Measurements from ENCODE around the gene CRYGB.
"Not testable (repeated sequence)": the region's sequence is repeated elsewhere in the genome, so short reads cannot be mapped to it uniquely, and the experiment has no call there.

Gene CRYGB

GRCh38 chr2:208112969-208113368, 33.0 kb downstream of the CRYGB start:
- DNase-seq (ENCODE audit: low read depth, low spot score) = peak; percentile 68

GRCh38 chr2:208112273-208112745, 33.6 kb downstream of the CRYGB start:
- DNase-seq (ENCODE audit: low read depth, low spot score) = not testable (repeated sequence)

GRCh38 chr2:208103616-208104015, 42.3 kb downstream of the CRYGB start:
- no peak for DNase-seq (ENCODE audit: low read depth, low spot score)

- no peak for DNase-seq (ENCODE audit: low read depth, low spot score)
These were observed 44.0 kb downstream of the CRYGB start for GRCh38 chr2:208101716-208102631.

- DNase-seq (ENCODE audit: low read depth, low spot score) = no peak
These were observed 46.1 kb downstream of the CRYGB start for GRCh38 chr2:208099682-208100470.

- DNase-seq (ENCODE audit: low read depth, low spot score) = not testable (repeated sequence)
These were observed 47.3 kb downstream of the CRYGB start for GRCh38 chr2:208098701-208099100.

GRCh38 chr2:208098267-208098666, 47.7 kb downstream of the CRYGB start:
- no peak for DNase-seq (ENCODE audit: low read depth, low spot score)

- no peak for DNase-seq (ENCODE audit: low read depth, low spot score)
These were observed 48.2 kb downstream of the CRYGB start for GRCh38 chr2:208097801-208098200.

GRCh38 chr2:208097313-208097712, 48.6 kb downstream of the CRYGB start:
- DNase-seq (ENCODE audit: low read depth, low spot score) = no peak

- DNase-seq (ENCODE audit: low read depth, low spot score) = no peak
These were observed 49.9 kb downstream of the CRYGB start for GRCh38 chr2:208096080-208096479.

GRCh38 chr2:208093128-208093527, 52.8 kb downstream of the CRYGB start:
- no peak for DNase-seq (ENCODE audit: low read depth, low spot score)

All from iPS DF 19.7 (cell line).